OCI-LY1 (cell line): ENCODE data around the gene TPM3.

Experiments used
- CTCF ChIP-seq: fragments of 200-600 bp; sonication (generic), shearing (Covaris generic); IDR thresholded peaks from 2 replicates; pipeline ENCODE4 v1.5.1; 2017; ENCODE audit warnings: mild to moderate bottlenecking, antibody characterized with exemption, low read length, moderate library complexity, mixed read lengths
- EZH2 ChIP-seq: fragments of 200-600 bp; sonication (generic), shearing (Covaris generic); IDR thresholded peaks from 2 replicates; pipeline ENCODE4 v1.8.0; 2017; ENCODE audit warnings: borderline replicate concordance, mixed run types, mild to moderate bottlenecking, antibody characterized with exemption, low read length, moderate library complexity, mixed read lengths

GRCh38 chr1:154170547-154171222 is 21.2 kb downstream of the TPM3 start:
- TF ChIP-seq CTCF (no peak), EZH2 (no peak)
